Measurements from ENCODE around the gene ZBTB45.

Gene ZBTB45

GRCh38 chr19:58519355-58520256 is at the start of gene ZBTB45:
TSS of gene ZBTB45 (minus strand) at chr19:58519810. CDS start at chr19:58517673, 2,137 bp downstream.
- DNase-seq = peak; percentile 93

- DNase-seq = no peak
These were observed 49.0 kb upstream of the ZBTB45 start for GRCh38 chr19:58568453-58569130.

- DNase-seq = no peak
These were observed 47.4 kb upstream of the ZBTB45 start for GRCh38 chr19:58566989-58567388.

GRCh38 chr19:58563823-58564222 is 44.2 kb upstream of the ZBTB45 start:
- DNase-seq = no peak

GRCh38 chr19:58563034-58563573 is 43.5 kb upstream of the ZBTB45 start:
- peak; percentile 41 for DNase-seq

- DNase-seq = peak; percentile 35
These were observed 42.8 kb upstream of the ZBTB45 start for GRCh38 chr19:58562122-58563033.

- no peak for DNase-seq
These were observed 41.9 kb upstream of the ZBTB45 start for GRCh38 chr19:58561373-58562121.

GRCh38 chr19:58560921-58561320 is 41.3 kb upstream of the ZBTB45 start:
- no peak for DNase-seq

- no peak for DNase-seq
These were observed 40.6 kb upstream of the ZBTB45 start for GRCh38 chr19:58560007-58560887.

GRCh38 chr19:58559275-58560006 is 39.8 kb upstream of the ZBTB45 start:
- DNase-seq = peak; percentile 69

GRCh38 chr19:58558623-58559274 is 39.1 kb upstream of the ZBTB45 start:
- peak; percentile 100 for DNase-seq

- peak; percentile 64 for DNase-seq
These were observed 38.5 kb upstream of the ZBTB45 start, which contains the start of gene UBE2M for GRCh38 chr19:58558066-58558622. TSS of gene UBE2M (minus strand) at chr19:58558611. CDS start at chr19:58558381, 230 bp downstream.

GRCh38 chr19:58557221-58558065 is 37.8 kb upstream of the ZBTB45 start:
- DNase-seq = no peak

- DNase-seq = no peak
These were observed 37.1 kb upstream of the ZBTB45 start for GRCh38 chr19:58556622-58557220.

GRCh38 chr19:58555920-58556621 is 36.5 kb upstream of the ZBTB45 start:
- no peak for DNase-seq

- no peak for DNase-seq
These were observed 35.8 kb upstream of the ZBTB45 start for GRCh38 chr19:58555369-58555885.
